HG02759 (cell line): ENCODE results near the gene PWWP2A.
"Not testable (repeated sequence)": the region's sequence is repeated elsewhere in the genome, so short reads cannot be mapped to it uniquely, and the experiment has no call there.

ENCODE experiments used
- ATAC-seq: cut with Tn5 transposase; IDR thresholded peaks from one replicate; pipeline ENCODE4 v1.9.1; 2021; ENCODE audit warnings: mild to moderate bottlenecking, moderate library complexity; ENCODE audit not compliant: unreplicated experiment

PWWP2A gene, protein sequence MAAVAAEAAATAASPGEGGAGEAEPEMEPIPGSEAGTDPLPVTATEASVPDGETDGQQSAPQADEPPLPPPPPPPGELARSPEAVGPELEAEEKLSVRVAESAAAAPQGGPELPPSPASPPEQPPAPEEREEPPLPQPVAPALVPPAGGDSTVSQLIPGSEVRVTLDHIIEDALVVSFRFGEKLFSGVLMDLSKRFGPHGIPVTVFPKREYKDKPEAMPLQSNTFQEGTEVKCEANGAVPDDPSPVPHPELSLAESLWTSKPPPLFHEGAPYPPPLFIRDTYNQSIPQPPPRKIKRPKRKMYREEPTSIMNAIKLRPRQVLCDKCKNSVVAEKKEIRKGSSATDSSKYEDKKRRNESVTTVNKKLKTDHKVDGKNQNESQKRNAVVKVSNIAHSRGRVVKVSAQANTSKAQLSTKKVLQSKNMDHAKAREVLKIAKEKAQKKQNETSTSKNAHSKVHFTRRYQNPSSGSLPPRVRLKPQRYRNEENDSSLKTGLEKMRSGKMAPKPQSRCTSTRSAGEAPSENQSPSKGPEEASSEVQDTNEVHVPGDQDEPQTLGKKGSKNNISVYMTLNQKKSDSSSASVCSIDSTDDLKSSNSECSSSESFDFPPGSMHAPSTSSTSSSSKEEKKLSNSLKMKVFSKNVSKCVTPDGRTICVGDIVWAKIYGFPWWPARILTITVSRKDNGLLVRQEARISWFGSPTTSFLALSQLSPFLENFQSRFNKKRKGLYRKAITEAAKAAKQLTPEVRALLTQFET

DNA sequence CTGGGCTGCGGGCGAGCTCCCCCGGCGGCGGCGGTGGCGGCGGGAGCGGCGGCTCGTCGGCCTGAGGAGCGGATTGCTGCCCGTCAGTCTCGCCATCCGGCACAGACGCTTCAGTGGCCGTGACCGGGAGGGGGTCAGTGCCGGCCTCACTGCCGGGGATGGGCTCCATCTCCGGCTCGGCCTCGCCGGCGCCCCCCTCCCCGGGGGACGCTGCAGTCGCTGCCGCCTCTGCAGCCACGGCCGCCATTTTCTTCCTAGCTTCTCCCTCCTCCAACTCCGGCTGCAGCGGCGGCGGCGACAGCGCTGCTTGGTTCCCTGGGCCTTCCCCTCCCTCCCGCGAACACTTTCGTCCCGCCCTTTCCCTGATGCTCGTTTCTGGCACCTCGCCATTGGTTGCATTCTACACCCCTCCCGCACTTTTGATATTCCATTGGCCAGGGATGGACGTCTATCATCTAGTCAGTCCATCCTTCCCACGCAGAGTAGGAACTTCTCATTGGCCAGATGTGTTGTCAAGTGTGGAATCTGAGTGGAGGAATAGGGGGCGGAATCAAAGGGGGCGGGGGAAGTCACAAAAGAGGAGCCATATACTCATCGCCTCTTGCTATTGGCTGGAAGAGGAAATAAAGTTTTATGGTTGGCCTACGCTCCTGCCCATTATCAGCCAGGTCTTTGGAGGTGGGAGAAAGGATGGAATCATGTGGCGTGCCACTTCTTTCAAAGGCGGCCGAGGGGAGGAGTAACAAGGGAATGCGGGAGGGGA lies at the start of gene PWWP2A:
Gene PWWP2A, minus strand, starts transcription at position 309 of the 763 bp plus-strand sequence. Its CDS starts 62 bp downstream, at position 247.
- ATAC-seq = peak; percentile 86

DNA sequence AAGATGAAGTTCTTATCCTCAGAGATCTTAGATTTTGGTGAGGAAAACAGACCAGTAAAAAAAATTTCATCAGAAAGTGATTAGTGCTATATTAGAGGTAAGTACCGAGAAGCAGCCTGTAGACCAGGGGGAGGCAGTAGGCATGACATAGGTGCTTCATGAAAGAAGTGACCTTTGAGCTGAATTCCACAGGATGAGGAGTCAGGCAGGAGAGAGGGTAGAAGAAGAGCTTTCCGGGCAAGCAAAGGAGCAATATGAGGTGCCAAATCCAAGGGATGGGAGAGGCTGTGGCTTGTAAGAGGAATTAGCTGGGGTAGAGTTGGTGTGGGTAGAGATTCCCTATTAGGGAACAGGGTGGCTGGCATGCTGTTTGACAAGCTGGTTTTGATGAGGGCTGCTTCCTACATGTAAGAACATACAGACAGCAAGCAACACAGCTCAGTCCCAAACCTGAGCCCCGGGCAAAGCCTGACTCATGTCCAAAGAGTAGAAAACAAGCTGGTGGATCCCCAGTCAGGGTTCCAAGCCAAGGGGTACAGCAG lies 48.4 kb upstream of the PWWP2A start:
- no peak for ATAC-seq

DNA sequence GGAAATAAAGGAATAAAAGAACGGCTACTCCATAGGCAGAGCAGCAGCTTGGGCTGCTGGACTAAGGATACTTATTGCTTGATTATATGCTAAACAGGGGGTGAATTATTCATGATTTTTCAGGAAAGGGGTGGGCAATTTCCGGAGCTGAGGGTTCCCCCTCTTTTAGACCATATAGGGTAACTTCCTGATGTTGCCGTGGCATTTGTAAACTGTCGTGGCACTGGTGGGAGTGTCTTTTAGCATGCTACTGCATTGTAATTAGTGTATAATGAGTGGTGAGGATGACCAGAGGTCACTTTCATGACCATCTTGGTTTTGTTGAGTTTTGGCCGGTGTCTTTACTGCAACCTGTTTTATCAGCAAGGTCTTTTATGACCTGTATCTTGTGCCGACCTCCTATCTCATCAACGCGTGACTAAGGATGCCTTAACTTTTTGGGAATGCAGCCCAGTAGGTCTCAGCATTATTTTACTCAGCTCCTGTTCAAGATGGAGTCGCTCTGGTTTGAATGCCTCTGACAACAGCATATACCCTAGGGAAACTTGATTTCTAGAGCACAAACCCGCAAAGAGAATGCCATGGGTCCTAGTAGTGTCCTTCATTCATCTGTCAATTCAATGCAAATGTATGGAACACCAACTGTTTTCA lies 47.8 kb upstream of the PWWP2A start:
- no peak for ATAC-seq

DNA sequence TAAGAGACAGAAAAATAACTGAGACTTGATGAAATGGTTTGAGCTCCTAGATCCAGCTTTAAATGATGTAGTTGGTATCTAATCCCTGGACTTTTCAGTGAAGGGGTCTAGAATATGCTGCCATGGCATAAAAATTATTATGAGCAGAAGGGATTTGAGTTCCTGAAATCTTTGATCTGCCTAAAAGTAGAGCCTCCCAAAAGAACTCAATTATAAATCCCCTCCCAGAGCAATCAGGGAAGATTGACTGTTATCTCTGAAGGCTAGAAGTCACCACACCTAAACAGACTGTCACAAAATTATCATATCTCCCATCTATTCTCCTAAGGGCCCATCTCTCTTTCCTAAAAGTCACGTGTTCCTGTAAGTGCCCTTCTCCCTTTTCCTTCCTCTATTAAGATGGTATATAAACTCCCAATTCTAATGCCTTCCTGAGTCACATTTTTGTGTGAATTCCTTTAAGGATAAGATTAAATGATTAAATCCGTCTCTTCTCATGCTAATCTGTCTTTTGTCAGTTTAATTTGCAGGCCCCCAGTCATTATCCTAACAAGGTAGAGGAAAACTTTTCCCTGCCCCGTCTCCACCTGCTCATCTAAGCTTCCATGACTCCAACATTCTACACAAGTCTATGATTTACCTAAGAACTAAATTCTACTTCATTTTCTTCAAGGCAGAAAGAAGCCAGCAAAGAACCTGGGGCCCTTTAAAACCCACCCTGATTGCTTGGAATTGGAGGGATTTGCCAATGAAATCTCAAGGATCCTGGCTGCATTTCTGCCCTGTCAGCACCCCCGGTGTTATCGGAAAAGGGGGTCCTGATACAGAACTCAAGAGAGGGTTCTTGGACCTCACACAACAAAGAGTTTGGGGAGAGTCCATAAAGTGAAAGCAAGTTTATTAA lies 47.1 kb upstream of the PWWP2A start:
- ATAC-seq = no peak

DNA sequence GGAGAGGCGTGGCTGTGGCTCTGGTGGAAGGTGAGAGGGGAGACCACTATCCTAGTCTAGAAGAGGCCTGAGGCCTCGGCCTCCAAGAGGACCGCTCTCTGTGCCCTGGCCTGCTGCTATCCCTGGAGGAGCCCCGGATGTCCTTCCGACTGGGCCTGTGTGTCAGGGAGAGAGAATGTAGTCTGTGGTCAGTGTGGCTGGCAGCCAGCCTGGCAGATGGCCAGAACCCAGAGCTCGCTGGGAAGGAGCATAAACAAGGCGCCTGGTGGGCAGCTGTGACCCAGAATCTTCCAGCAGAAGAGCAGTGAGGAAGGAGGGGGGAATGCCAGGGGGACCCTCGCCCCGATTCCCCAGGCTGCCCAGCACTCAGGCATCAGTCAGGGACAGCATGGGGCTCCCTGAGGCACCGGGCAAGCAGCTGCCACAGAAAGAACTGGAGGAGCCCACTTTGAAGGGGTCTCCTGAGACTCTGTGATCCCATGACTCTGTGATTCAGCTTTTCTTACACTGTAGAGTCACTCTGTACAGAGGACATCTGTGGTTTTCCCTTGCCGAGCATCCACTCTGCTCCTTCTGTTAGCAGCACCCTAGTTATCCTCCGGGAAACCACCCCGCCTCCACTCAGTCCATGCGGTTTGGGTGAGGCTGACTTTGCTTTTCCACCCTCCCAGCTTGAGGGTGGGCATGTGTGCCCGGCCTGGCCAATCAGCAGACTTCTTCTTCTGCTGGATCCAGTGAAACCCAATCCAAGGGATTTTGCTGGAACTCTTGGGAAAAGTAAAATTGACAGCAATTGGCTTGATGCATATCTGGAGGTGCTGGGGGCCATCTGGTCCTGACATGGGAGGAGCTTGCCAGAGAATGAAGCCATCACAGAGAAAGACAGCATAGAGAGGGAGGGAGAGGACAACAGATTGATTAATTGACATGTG lies 46.2 kb upstream of the PWWP2A start:
- ATAC-seq = no peak

DNA sequence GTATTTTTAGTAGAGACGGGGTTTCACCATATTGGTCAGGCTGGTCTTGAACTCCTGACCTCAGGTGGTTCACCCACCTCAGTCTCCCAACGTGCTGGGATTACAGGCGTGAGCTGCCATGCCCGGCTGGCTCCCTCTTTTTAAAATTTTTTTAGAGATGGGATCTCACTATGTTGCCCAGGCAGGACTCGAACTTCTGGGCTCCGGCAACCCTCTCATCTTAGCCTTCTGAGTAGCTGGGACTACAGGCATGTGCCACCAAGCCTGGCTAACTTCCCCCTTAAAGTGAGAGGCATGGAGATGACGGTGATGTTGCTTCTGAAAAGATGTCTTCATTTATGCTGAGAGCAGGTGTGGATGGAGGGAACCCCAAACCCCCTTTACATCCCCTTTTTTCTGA lies 43.7 kb upstream of the PWWP2A start:
- ATAC-seq = no peak

DNA sequence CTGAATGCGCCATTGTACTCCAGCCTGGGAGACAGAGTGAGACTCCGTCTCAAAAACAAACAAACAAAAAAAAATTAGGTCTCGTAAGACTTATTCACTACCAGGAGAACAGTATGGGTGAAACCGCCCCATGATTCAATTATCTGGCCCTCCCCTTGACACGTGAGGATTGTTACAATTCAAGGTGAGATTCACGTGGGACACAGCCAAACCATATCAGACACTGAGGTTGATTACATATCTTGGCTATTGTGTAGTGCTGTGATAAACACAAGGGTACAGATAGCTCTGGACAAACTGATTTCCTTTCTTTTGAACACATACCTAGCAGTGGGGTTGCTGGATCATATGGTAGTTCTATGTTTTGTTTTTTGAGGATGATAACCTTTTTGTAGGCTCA lies 42.4 kb upstream of the PWWP2A start:
- ATAC-seq = no peak

DNA sequence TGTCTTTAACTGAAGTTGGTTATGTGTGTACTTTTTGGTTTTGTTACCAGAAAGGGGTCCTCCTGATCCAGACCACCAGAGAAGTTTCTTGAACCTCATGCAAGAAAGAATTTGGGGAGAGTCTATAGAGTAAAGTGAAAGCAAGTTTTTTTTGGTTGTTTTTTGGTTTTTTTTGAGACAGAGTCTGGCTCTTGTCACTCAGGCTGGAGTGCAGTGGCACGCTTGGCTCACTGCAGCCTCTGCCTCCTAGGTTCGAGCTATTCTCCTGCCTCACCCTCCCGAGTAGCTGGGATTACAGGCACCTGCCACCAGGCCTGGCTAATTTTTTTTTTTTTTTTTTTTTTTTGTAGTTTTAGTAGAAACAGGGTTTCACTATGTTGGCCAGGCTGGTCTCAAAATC lies 41.6 kb upstream of the PWWP2A start:
- ATAC-seq = not testable (repeated sequence)

DNA sequence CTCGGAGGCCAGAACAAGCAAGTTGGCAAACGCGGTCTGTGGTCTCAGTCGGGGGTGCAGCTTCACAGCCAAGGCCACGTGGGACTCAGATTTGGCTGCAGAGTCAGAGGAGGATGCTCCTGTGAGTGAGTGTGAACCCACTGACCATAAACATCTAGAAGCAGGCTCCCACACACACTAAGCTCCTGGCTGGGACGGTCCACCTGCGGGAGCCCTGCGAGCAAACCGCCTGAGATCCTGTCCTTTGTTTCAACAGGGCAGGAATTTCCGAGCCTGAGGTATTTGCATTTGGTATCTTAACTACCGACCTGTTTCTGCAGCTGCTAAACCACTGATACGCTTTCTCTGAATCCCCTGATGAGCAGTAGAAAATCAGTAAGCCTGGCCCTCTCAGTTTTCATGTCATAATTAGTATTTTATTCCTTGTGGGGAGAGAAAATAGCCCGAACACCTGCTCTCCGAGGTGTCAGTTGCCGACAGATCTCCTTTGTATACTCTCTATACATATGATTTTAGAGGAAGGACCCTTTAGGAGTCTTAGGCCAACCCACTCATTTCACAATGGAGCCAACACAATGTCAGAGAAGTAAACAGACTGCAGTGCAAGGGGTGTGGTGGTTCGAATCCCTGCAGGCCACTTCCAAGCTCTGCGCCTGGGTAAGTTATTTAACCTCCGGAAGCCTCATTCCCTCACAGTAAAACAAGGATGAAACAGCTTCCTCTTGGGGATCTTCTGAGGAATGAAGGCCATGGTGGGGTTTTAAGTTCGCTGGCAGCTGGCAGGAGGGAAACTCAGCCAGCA lies 40.9 kb upstream of the PWWP2A start:
- ATAC-seq = no peak

DNA sequence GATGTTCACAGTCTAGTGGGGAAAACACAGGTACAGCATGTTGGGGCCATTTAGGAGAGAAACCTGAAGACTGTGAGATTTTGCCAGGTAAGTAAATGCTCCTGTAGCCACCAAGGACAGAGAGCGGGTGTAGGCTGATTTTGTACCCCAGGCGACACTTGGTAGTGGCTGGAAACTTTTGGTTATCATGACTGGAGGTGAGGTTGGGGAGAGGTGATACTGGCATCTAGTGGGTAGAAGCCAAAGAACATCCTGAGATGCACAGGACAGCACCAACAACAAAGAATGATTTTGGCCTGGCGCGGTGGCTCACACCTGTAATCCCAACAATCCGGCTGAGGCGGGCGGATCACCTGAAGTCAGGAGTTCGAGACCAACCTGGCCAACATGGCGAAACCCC lies 38.8 kb upstream of the PWWP2A start:
- no peak for ATAC-seq

DNA sequence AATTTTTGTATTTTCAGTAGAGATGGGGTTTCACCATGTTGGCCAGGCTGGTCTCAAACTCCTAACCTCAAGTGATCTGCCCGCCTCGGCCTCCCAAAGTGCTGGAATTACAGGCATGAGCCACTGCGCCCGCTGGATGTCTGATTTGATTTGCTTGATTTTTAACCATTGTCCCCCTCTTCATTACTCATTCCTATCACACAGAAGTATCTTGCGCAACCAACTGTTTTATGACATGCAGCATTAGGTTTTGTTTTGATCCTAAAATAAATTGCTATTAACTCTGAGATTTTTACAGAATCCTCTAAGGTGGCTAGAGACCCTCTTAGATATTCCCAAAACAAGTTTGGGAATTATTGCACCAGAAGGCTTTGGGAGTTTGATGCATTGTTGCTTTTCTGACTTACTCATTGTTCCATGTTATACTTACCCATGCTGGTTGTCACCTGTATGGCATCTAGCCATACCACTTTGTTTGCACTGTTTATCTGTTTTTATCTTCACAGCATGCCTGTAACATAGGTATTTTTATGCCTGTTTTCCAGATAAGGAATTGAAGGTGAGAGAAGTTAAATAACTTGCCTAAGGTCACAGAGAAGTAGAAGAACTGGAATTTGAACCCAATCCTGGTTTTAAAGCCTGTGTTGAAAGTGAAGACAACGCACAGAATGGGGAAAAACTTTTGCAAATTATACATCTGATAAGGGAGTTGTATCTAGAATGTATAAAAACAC lies 35.9 kb upstream of the PWWP2A start:
- ATAC-seq = no peak

DNA sequence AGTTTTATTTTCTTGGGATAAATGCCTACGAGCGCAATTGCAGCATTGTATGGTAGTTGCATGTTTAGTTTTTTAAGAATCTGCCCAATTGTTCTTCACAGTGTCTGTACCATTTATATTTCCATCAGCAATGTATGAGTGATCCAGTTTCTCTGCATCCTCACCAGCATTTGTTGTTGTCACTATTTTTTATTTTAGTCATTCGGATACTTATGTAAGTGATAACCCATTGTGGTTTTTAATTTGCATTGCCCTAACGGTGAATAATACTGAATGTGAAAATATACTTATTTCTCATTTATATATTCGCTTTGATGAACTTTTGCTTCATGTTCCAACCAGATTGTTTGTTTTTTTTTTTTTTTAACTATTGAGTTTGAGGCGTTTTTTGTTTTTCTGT lies 33.7 kb upstream of the PWWP2A start:
- ATAC-seq = no peak

DNA sequence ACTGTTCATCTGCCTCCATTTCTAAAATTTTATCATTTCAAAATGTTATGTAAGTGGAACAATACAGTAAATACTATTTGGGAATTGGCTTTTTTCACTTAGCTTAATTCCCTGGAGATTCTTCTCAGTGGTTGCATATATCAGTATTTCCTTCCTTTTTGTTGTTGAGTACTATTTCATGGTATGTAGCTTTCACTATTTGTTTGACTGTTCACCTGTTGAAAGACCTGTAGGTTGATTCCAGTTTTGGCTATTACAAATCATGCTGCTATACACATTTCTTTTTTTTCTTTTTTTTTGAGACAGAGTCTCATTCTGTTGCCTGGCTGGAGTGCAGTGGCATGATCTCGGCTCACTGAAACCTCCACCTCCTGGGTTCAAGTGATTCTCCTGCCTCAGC lies 33.0 kb upstream of the PWWP2A start:
- no peak for ATAC-seq

DNA sequence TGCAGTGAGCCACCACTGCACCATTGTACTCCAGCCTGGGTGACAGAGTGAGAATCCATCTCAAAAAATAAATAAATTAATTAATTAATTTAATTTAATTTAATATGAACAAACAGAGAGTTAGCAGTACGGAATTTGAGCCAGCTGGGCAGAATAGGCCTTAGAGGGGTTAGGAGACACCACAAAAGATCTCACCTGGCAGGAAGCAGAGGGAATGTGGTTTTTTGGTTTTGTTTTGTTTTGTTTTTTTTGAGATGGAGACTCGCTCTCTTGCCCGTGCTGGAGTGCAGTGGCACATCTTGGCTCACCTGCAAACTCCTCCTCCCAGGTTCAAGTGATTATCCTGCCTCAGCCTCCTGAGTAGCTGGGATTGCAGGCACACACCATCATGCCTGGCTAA lies 31.8 kb upstream of the PWWP2A start:
- ATAC-seq = no peak

DNA sequence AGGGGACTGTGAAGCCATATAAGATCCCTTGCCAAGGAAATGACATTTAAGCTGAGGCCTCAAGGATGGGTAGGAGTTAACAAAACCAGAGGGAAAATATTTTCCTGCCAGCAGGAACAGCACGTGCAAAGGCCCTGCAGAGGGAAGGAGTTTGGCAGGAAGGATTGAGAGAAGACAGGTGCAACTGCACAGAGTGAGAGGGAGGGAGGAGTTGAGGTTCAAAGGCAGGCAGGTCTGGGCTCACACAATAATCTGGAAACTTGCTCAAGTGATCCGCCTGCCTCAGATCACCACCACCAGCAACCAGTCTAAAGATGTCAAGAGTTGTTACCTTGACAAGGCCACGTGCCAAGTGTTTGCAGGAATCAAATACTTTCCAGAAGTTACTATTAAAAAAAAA lies 31.1 kb upstream of the PWWP2A start:
- no peak for ATAC-seq

DNA sequence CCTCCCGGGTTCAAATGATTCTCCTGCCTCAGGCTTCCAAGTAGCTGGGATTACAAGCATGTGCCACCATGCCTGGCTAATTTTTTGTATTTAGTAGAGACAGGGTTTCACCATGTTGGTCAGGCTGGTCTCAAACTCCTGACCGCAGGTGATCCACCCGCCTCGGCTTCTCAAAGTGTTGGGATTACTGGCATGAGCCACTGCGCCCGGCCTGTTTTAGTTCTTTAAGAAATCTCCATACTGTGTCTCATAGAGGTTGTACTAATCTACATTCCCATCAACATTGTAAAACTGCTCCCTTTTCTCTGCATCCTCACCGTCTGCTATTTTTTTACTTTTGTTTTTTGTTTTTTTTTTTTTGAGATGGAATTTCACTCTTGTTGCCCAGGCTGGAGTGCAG lies 25.2 kb upstream of the PWWP2A start:
- not testable (repeated sequence) for ATAC-seq

DNA sequence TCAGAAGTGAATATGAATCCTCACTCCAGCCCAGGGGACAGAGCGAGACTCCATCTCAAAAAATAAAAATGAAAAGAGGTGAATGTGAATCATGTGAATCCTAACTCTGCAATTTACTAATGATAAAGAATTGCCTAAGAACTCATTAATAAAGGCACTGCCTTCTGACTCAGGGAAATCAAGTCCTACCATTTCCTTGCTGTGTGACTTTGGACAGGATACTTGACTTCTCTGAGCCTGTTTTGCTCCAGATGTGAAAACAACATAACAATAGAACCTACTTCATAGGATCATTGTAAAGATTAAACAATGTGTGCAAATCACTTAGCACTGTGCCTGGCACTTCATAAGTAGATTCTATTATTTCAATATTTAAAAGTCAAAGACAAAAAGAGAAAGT lies 15.1 kb upstream of the PWWP2A start:
- no peak for ATAC-seq
